ENCODE measurements around the gene FMNL1.

Gene FMNL1

GRCh38 chr17:45290269-45290765, 68.6 kb downstream of the FMNL1 start:
- no peak overlapping the region for H2AFZ ChIP-seq (ENCODE audit: low read depth)
- H3K79me2 ChIP-seq (ENCODE audit: insufficient read depth, low read depth): peaks cover 27% of the 10 kb centered on the region
- no peak overlapping the region for H3K4me3 ChIP-seq (IDR thresholded peaks at IDR 0.05; ENCODE audit: insufficient read depth, low read depth, low read length)
- H3K27me3 ChIP-seq (ENCODE audit: insufficient read depth, low read depth): no peaks in the 10 kb centered on the region
- H3K36me3 ChIP-seq (ENCODE audit: insufficient read depth): peaks cover 4% of the 10 kb centered on the region; the same call in 1 of the 2 replicates
- no peak overlapping the region for H3K4me2 ChIP-seq
- no peak overlapping the region for H3K9ac ChIP-seq
- peaks cover 23% of the 10 kb centered on the region for H3K4me1 ChIP-seq (ENCODE audit: low read depth, poor library complexity, severe bottlenecking)
- TF ChIP-seq, protein P1, sequence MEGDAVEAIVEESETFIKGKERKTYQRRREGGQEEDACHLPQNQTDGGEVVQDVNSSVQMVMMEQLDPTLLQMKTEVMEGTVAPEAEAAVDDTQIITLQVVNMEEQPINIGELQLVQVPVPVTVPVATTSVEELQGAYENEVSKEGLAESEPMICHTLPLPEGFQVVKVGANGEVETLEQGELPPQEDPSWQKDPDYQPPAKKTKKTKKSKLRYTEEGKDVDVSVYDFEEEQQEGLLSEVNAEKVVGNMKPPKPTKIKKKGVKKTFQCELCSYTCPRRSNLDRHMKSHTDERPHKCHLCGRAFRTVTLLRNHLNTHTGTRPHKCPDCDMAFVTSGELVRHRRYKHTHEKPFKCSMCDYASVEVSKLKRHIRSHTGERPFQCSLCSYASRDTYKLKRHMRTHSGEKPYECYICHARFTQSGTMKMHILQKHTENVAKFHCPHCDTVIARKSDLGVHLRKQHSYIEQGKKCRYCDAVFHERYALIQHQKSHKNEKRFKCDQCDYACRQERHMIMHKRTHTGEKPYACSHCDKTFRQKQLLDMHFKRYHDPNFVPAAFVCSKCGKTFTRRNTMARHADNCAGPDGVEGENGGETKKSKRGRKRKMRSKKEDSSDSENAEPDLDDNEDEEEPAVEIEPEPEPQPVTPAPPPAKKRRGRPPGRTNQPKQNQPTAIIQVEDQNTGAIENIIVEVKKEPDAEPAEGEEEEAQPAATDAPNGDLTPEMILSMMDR (conservative IDR thresholded peaks at IDR 0.05; ENCODE audit: low read depth, low read length): no peak
- H3K27ac ChIP-seq: no peak overlapping the region
- no peaks in the 10 kb centered on the region for H4K20me1 ChIP-seq (ENCODE audit: insufficient read depth)

- H4K20me1 ChIP-seq (ENCODE audit: insufficient read depth): no peaks in the 10 kb centered on the region
- peaks cover 4% of the 10 kb centered on the region; the same call in 1 of the 2 replicates for H3K36me3 ChIP-seq (ENCODE audit: insufficient read depth)
Measured at GRCh38 chr17:45291171-45291805, 69.6 kb downstream of the FMNL1 start.

GRCh38 chr17:45292696-45293412, 71.2 kb downstream of the FMNL1 start:
- Histone ChIP-seq H3K4me1 (ENCODE audit: low read depth, poor library complexity, severe bottlenecking) (peaks cover 36% of the 10 kb centered on the region), H3K27ac (no peak overlapping the region), H4K20me1 (ENCODE audit: insufficient read depth) (no peaks in the 10 kb centered on the region), H3K27me3 (ENCODE audit: insufficient read depth, low read depth) (no peaks in the 10 kb centered on the region), H3K4me3 (IDR thresholded peaks at IDR 0.05; ENCODE audit: insufficient read depth, low read depth, low read length) (no peak overlapping the region), H2AFZ (ENCODE audit: low read depth) (no peak overlapping the region), H3K36me3 (ENCODE audit: insufficient read depth) (peaks cover 4% of the 10 kb centered on the region; the same call in 1 of the 2 replicates), H3K79me2 (ENCODE audit: insufficient read depth, low read depth) (peaks cover 53% of the 10 kb centered on the region), H3K9ac (no peak overlapping the region), H3K4me2 (no peak overlapping the region)
- TF ChIP-seq, protein P1 (conservative IDR thresholded peaks at IDR 0.05; ENCODE audit: low read depth, low read length): no peak

More at GRCh38 chr17:45291171-45291805, 69.6 kb downstream of the FMNL1 start:
- no peaks in the 10 kb centered on the region for H3K27me3 ChIP-seq (ENCODE audit: insufficient read depth, low read depth)
- H3K4me2 ChIP-seq: no peak overlapping the region
- no peak overlapping the region; the same call in 1 of the 2 replicates for H3K27ac ChIP-seq
- H3K4me3 ChIP-seq (IDR thresholded peaks at IDR 0.05; ENCODE audit: insufficient read depth, low read depth, low read length): no peak overlapping the region
- TF ChIP-seq, protein P1 (conservative IDR thresholded peaks at IDR 0.05; ENCODE audit: low read depth, low read length): no peak
- peaks cover 25% of the 10 kb centered on the region for H3K4me1 ChIP-seq (ENCODE audit: low read depth, poor library complexity, severe bottlenecking)
- H2AFZ ChIP-seq (ENCODE audit: low read depth): no peak overlapping the region
- H3K79me2 ChIP-seq (ENCODE audit: insufficient read depth, low read depth): peaks cover 37% of the 10 kb centered on the region
- H3K9ac ChIP-seq: no peak overlapping the region

DNA sequence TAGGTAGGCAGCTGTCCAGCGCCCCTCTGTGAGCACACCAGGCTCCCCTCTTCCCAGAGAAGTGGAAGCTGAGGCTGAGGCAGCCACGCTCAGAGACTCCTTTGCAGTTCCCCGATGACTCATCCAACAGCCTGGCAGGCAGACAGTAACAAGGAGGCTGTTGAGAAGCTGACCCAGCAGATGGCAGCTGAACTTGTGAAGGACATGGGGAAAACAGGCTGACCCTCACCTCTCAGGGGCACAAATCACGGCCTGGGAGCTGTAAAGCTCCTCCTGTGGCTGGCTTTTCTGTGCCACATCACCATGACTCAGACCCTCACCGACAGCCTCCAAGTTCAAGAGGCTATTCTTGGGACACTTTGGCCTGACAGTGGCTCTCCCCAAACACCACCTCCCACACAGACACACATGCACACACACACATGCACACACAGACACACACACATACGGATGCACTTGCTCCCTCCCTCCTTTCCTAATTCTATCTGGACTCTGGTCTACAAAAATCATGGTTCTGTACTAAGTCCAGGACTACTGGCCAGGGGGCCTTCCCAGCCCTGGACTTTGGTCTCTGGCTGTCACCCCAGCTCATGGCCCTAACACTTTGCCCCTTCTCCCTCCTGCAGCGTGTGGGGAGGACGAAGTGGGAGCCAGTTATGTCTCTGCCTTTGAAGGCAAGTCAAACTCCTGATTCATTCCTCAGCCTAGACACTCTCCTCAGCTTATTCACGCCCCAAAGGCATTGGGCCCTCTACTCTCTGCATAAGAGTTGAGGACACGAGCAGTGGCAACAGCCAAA, 71.9 kb downstream of the FMNL1 start:
- Histone ChIP-seq H3K79me2 (ENCODE audit: insufficient read depth, low read depth) (peaks cover 60% of the 10 kb centered on the region), H2AFZ (ENCODE audit: low read depth) (no peak overlapping the region), H3K4me3 (IDR thresholded peaks at IDR 0.05; ENCODE audit: insufficient read depth, low read depth, low read length) (no peak overlapping the region), H3K9ac (no peak overlapping the region), H4K20me1 (ENCODE audit: insufficient read depth) (no peaks in the 10 kb centered on the region), H3K4me1 (ENCODE audit: low read depth, poor library complexity, severe bottlenecking) (peaks cover 44% of the 10 kb centered on the region), H3K4me2 (no peak overlapping the region), H3K36me3 (ENCODE audit: insufficient read depth) (peaks cover 4% of the 10 kb centered on the region; the same call in 1 of the 2 replicates), H3K27ac (no peak overlapping the region), H3K27me3 (ENCODE audit: insufficient read depth, low read depth) (no peaks in the 10 kb centered on the region)
- TF ChIP-seq, protein P1 (conservative IDR thresholded peaks at IDR 0.05; ENCODE audit: low read depth, low read length): no peak

Measured in KMS-11 (cell line).